ENCODE data around the gene RBM10. TPM values are rescaled to one million over a fixed set of nuclear protein-coding genes. Genes with fewer than 3 reads are reported as not detected.
"Not testable (repeated sequence)": the region's sequence is repeated elsewhere in the genome, so short reads cannot be mapped to it uniquely, and the experiment has no call there.

Gene RBM10
- total RNA-seq = 32.0 and 41.9 TPM in 2 replicates

DNA sequence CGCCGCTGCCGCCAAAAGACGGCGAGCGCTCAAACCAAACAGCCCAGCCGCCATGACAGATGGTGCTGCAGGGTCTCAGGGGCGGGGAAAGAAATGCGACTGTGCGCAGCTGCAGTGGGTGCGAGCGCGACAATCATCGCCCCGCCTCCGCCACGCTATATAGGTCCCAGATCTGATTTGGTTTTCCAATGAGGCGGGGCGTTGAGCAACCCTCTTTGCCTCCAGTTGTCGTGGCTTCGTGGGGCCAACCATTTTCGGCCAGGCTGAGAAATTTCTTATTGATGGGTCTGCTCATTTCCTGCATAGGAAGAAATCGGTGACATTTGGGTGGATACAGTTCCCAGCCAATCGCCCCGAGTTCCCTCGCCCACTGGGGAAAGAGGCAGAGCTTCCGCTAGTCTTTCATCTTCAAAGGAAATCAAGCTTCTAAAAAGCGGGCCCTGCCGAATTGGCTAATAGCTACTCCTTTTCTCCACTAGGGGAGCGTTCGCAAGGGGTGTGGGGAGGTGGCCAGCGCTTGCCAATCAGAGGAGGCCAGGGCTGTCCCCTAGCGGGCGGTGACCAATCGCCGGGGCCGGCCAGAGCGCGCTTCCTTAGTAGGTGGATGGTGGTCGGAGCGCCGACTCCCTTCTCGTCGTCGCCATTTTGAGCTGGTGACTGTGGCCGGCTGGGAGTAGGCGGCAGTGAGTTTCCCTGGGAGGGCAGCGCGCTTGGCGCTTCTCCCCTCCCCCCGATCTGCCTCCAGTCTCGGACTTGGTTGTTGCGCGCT lies at the start of gene RBM10, which contains the start of gene NDUFB11:
RBM10 (plus strand) TSS at position 596 of the 769 bp plus-strand sequence. CDS start 2,261 bp downstream, outside the sequence.
NDUFB11 (minus strand) TSS at position 77 of the 769 bp plus-strand sequence; CDS start at position 54, 23 bp downstream.
- peak; percentile 96 for DNase-seq (ENCODE audit: low read depth in 2 of 2)

DNA sequence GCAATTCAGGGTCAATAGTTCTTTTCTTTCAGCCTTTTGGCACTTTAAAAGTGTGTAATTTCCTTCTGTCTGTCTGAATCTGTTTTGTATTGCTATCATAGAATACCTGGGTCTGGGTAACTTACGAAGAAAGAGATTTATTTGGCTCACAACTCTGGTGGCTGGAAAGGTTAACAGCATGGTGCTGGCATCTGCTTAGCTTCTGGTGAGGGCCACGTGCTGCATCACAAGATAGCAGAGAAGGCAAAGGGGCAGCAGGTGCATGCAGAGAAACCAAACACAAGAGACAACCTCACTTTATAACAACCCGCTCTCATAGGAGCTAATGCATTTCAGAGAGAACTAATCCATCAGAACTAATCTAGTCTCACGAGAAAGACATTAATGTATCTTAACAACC lies 48.0 kb upstream of the RBM10 start:
- DNase-seq (ENCODE audit: low read depth in 2 of 2) = no peak

DNA sequence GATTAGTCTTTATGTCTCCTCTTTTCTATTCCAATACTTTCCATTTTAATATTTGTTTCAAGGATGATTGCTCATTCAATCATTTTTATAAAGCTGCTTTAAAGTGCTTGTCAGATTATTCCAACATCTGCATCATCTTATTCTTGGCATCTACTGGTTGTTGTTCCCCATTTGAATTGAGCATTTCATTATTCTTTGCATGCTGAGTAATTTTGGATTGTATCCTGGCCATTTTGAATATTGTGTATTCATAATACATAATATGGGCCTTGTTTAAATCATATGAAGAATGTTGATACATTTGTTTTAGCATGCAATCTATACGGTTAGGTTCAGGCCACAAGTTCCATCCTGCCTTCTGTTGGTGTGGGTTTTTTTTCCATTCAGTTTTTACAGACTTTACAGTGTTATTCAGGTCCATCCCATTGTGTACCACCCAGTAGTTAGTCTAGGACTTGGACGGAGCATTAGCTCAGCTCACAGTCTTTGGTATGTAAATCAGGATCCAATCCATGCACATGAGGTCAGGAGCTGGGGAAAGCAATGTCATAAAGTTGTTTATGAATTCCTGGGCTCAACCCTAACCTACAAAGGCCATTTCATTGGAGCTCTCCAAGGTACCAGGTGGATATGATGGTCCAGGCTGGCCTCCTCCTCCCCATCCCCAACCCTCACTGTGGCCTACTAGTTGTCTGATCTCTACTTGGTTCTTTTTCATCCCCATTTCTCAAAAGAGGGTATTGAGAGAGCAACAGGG lies 46.5 kb upstream of the RBM10 start:
- DNase-seq (ENCODE audit: low read depth in 2 of 2) = no peak

- DNase-seq (ENCODE audit: low read depth in 2 of 2) = no peak
These were observed 43.8 kb upstream of the RBM10 start for GRCh38 chrX:47101206-47101605.

DNA sequence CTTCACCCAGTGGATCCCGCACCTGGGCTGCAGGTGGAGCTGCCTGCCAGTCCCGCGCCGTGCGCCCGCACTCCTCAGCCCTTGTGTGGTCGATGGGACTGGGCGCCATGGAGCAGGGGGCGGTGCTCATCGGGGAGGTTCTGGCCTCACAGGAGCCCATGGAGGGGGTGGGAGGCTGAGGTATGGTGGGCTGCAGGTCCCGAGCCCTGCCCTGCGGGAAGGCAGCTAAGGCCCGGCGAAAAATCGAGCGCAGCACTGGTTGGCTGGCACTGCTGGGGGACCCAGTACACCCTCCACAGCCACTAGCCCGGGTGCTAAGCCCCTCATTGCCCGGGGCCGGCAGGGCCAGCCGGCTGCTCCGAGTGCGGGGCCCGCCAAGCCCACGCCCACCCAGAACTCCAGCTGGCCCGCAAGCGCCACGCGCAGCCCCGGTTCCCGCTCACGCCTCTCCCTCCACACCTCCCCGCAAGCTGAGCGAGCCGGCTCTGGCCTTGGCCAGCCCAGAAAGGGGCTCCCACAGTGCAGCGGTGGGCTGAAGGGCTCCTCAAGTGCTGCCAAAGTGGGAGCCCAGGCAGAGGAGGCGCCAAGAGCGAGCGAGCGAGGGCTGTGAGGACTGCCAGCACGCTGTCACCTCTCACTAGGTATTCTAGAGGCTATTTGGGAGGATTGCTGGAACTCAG lies 33.9 kb upstream of the RBM10 start:
- DNase-seq (ENCODE audit: low read depth in 2 of 2) = not testable (repeated sequence)

DNA sequence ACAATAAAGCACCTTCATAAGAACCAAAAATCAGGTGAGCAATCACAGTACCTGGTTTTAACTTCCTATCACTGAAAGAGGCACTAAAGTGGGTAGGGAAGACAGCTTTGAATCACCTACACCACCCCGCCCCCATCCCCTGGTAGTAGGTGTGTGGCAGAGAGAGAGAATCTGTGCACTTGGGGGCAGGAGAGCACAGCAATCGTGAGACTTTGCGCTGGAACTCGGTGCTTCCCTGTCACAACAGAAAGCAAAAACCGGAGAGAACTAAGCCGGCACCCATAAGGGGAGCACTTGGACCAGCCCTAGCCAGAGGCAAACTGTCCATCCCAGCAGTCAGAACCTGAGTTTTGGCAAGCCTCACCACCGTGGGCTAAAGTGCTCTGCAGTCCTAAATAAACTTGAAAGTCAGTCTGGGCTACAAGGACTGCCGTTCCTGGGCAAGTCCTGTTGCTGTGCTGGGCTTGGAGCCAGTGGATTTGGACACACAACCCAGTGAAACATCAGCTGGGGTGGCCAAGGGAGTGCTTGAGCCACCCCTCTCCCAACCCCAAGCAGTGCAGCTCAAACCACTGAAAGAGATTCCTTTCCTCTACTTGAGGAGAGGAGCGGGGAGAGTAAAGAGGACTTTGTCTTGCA lies 32.6 kb upstream of the RBM10 start:
- no peak for DNase-seq (ENCODE audit: low read depth in 2 of 2)

DNA sequence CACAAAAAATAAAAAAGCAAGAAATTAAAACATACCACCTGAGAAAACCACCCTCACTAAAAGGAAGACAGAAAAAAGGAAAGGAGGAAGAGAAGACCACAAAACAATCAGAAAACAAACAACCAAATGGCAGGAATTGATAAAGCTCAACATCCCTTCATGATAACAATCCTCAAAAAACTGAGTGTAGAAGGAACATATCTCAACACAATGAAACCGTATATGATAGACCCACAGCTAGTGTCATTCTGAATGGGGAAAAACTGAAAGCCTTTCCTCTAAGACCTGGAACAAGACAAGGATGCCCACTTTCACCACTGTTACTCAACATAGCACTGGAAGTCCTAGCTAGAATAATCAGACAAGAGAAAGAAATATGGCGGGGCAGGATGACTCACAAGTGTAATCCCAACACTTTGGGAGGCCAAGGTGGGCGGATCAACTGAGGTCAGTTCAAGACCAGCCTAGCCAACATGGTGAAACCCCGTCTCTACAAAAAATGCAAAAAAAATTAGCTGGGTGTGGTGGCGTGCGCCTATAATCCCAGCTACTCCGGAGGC lies 28.4 kb upstream of the RBM10 start:
- not testable (repeated sequence) for DNase-seq (ENCODE audit: low read depth in 2 of 2)

DNA sequence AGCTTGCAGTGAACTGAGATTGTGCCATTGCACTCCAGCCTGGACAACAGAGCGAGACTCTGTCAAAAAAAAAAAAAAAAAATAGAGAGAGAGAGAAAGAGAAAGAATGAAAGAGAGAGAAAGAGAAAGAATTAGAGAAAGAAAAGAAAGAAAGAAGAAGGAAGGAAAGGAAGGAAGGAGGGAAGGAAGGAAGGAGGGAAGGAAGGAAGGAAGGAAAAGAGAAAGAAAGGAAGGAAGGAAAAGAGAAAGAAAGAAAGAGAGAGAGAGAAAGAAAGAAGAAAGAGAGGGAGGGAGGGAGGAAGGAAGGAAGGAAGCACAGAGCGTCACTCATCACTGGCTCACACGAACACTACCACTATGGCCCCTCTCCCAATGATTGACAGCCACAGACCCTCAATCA lies 20.6 kb upstream of the RBM10 start:
- DNase-seq (ENCODE audit: low read depth in 2 of 2) = not testable (repeated sequence)

GRCh38 chrX:47129157-47129898 lies 15.7 kb upstream of the RBM10 start:
- peak; percentile 95 to 96 for DNase-seq (ENCODE audit: low read depth in 2 of 2)

DNA sequence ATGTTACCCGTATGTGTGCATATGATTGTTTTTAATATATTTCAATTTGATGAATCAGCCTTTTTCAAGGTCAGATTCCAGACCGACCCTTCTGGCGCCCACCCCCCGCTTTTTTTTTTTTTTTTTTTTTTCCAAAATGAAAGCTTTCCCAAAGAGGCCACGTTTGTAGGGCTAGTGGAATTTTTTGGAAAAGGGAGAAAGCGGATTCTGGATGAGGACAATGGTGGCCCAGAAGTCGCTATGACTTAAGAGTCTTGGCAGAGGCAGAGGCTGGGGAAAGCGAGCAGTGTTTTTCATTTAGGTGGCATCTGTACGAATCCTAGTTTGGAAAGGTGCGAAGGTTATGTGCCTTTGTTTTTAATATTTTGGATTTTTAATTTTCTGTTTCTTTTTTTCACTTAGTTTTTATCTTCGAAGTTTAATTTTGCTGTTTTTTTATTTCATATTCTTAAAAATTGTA lies 15.1 kb upstream of the RBM10 start:
- DNase-seq (ENCODE audit: low read depth in 2 of 2) = peak in 1 of 2 donors; percentile 19

GRCh38 chrX:47133493-47133892 lies 11.5 kb upstream of the RBM10 start:
- no peak for DNase-seq (ENCODE audit: low read depth in 2 of 2)

GRCh38 chrX:47135650-47136049 lies 9.4 kb upstream of the RBM10 start:
- peak; percentile 31 to 62 for DNase-seq (ENCODE audit: low read depth in 2 of 2)

DNA sequence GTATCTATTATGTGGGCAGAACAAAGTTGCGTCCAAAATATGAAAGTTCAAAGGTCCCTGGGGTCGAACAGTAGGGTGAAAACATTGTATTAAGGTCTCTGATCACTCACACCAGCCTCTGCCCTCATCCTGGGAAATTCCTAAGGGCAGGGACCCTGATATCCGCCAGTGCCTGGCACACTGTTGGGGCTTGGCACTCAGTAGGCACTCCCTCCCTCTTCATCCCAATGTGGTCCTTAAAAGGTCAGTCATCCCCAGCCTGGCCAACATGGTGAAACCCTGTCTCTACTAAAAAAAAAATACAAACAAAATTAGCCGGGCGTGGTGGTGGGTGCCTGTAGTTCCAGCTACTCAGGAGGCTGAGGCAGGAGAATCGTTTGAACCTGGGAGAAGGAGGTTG lies 6.8 kb upstream of the RBM10 start:
- no peak for DNase-seq (ENCODE audit: low read depth in 2 of 2)

DNA sequence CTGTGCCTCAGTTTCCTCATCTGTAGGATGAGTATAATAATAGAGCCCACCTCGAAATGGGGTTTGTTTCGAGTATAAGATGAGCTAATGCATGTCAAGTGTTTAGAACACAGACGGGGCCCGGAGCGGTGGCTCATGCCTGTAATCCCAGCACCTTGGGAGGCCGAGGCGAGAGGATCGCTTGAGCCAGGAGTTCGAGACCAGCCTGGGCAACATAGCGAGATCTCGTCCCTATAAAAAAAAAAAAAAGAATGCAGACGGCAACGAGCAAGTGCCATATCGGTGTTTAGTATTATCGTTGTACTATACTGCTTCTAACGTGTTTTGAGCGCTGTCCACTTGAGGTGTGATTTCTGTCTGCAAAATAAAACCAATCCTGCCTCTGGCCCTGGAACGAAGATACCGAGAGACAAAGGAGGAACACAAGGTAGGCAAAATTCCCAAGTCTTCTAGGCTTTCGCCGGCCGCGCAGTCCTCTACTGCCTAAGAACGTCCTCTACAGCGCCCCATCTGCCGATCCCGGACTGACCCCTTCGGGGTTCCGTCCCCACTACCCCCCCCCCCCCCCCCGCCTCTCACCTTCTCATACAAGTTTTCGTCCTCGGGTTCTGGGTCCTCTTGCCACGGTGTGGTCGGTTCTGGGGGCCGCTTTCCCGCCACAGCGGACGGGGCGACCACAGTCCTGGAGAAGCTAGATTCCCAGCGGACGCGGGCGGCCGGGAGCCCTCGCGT lies 961 bp upstream of the RBM10 start:
- DNase-seq (ENCODE audit: low read depth in 2 of 2) = peak; percentile 47 to 51

GRCh38 chrX:47145395-47146120 lies 537 bp downstream of the RBM10 start:
- DNase-seq (ENCODE audit: low read depth in 2 of 2) = peak in 1 of 2 donors; percentile 32

GRCh38 chrX:47146121-47146935 lies 1.3 kb downstream of the RBM10 start:
- DNase-seq (ENCODE audit: low read depth in 2 of 2) = no peak

GRCh38 chrX:47146936-47147859 lies 2.2 kb downstream of the RBM10 start:
- DNase-seq (ENCODE audit: low read depth in 2 of 2) = no peak

Data from lung microvascular endothelial cell (primary cell).